ENCODE results near the gene NEK9. TPM values are rescaled to one million over a fixed set of nuclear protein-coding genes. Genes with fewer than 3 reads are reported as not detected.

NEK9 gene
- total RNA-seq, 1 donor from 2014 or later = 65.4 TPM

- Mint-ChIP-seq H3K4me3 (ENCODE audit: unreplicated experiment) (no peak overlapping the region), H3K27ac (ENCODE audit: unreplicated experiment) (no peak overlapping the region), H3K27me3 (ENCODE audit: low read depth) (no peaks in the 10 kb centered on the region), H3K4me1 (ENCODE audit: low read depth) (peaks cover 29% of the 10 kb centered on the region), H3K9me3 (ENCODE audit: low read depth) (no peaks in the 10 kb centered on the region), H3K36me3 (ENCODE audit: low read depth) (peaks cover 14% of the 10 kb centered on the region)
- no peak for DNase-seq (ENCODE audit: low spot score)
- no peak for TF ChIP-seq CTCF (IDR thresholded peaks at IDR 0.05)
Observed at GRCh38 chr14:75121552-75121951, 5.3 kb downstream of the NEK9 start.

- Mint-ChIP-seq H3K36me3 (ENCODE audit: low read depth) (peaks cover 14% of the 10 kb centered on the region), H3K27me3 (ENCODE audit: low read depth) (no peaks in the 10 kb centered on the region), H3K4me3 (ENCODE audit: unreplicated experiment) (no peak overlapping the region), H3K4me1 (ENCODE audit: low read depth) (peaks cover 22% of the 10 kb centered on the region), H3K9me3 (ENCODE audit: low read depth) (no peaks in the 10 kb centered on the region), H3K27ac (ENCODE audit: unreplicated experiment) (no peak overlapping the region)
- DNase-seq (ENCODE audit: low spot score) = no peak
- TF ChIP-seq CTCF (IDR thresholded peaks at IDR 0.05) = no peak
Observed at GRCh38 chr14:75120541-75121291, 6.1 kb downstream of the NEK9 start.

GRCh38 chr14:75119056-75119455, 7.8 kb downstream of the NEK9 start:
- Mint-ChIP-seq H3K4me1 (ENCODE audit: low read depth) (peaks cover 6% of the 10 kb centered on the region), H3K27me3 (ENCODE audit: low read depth) (no peaks in the 10 kb centered on the region), H3K9me3 (ENCODE audit: low read depth) (no peaks in the 10 kb centered on the region), H3K27ac (ENCODE audit: unreplicated experiment) (no peak overlapping the region), H3K36me3 (ENCODE audit: low read depth) (peaks cover 17% of the 10 kb centered on the region), H3K4me3 (ENCODE audit: unreplicated experiment) (no peak overlapping the region)
- DNase-seq (ENCODE audit: low spot score) = no peak
- no peak for TF ChIP-seq CTCF (IDR thresholded peaks at IDR 0.05)

GRCh38 chr14:75113932-75114539, 12.8 kb downstream of the NEK9 start:
- Mint-ChIP-seq H3K27me3 (ENCODE audit: low read depth) (no peaks in the 10 kb centered on the region), H3K36me3 (ENCODE audit: low read depth) (peaks cover 37% of the 10 kb centered on the region), H3K4me1 (ENCODE audit: low read depth) (peaks cover 5% of the 10 kb centered on the region), H3K4me3 (ENCODE audit: unreplicated experiment) (no peak overlapping the region), H3K27ac (ENCODE audit: unreplicated experiment) (no peak overlapping the region), H3K9me3 (ENCODE audit: low read depth) (no peaks in the 10 kb centered on the region)
- TF ChIP-seq CTCF (IDR thresholded peaks at IDR 0.05) = no peak
- no peak for DNase-seq (ENCODE audit: low spot score)

GRCh38 chr14:75109877-75110276, 17.0 kb downstream of the NEK9 start:
- peaks cover 46% of the 10 kb centered on the region for H3K36me3 Mint-ChIP-seq (ENCODE audit: low read depth)

More at GRCh38 chr14:75109877-75110276, 17.0 kb downstream of the NEK9 start:
- Mint-ChIP-seq H3K4me3 (ENCODE audit: unreplicated experiment) (no peak overlapping the region), H3K27me3 (ENCODE audit: low read depth) (no peaks in the 10 kb centered on the region), H3K27ac (ENCODE audit: unreplicated experiment) (no peak overlapping the region), H3K4me1 (ENCODE audit: low read depth) (peaks cover 5% of the 10 kb centered on the region), H3K9me3 (ENCODE audit: low read depth) (no peaks in the 10 kb centered on the region)
- no peak for TF ChIP-seq CTCF (IDR thresholded peaks at IDR 0.05)
- DNase-seq (ENCODE audit: low spot score) = no peak

Measured in chondrocyte (in vitro differentiated cells).